Esophagus muscularis mucosa (tissue), 4 donors: ENCODE results near the gene BCL2L14. TPM values are rescaled to one million over a fixed set of nuclear protein-coding genes. Genes with fewer than 3 reads are reported as not detected.

Experiments used
- DNase-seq: peaks from one replicate; pipeline ENCODE4 v3.0.0-alpha.2; 2017; ENCODE audit errors: extremely low spot score
- H3K27ac ChIP-seq, 4 donors: fragments of 200-600 bp; sonication (generic); replicated peaks in 1 of 4; 1 replicate in 3 of 4; 2 replicates in 1 of 4; pipeline ENCODE4 v1.5.1; 2016 to 2019; ENCODE audit warnings: mild to moderate bottlenecking in 1 of 4
- H3K27me3 ChIP-seq, 4 donors: fragments of 200-600 bp; sonication (generic); one replicate each; pipeline versions ENCODE4 v1.5.1 to v1.6.0; 2016 to 2019
- H3K36me3 ChIP-seq, 4 donors: fragments of 200-600 bp; sonication (generic); one replicate each; pipeline ENCODE4 v1.5.1; 2016 to 2019
- H3K4me1 ChIP-seq, 4 donors: fragments of 200-600 bp; sonication (generic); one replicate each; pipeline ENCODE4 v1.5.1; 2016 to 2019
- H3K4me3 ChIP-seq, 4 donors: fragments of 200-600 bp; sonication (generic); 1 replicate in 2 of 4; 2 replicates in 2 of 4; pipeline ENCODE4 v1.5.1; 2016 to 2019; ENCODE audit warnings: mild to moderate bottlenecking in 4 of 4, moderate library complexity in 1 of 4
- H3K9me3 ChIP-seq, 4 donors: fragments of 200-600 bp; sonication (generic); 1 replicate in 3 of 4; 2 replicates in 1 of 4; pipeline ENCODE4 v1.5.1; 2016 to 2019
- CTCF ChIP-seq, 3 experiments: fragments of 200-600 bp in 2 of 3; fragments of 450-650 bp in 1 of 3; sonication (generic) in 2 of 3; IDR thresholded peaks; one replicate each; pipeline ENCODE4 v1.5.1; 2017 to 2019; ENCODE audit warnings: antibody characterized with exemption in 3 of 3, mild to moderate bottlenecking in 2 of 3, moderate library complexity in 1 of 3
- EP300 ChIP-seq: sonication (generic); formaldehyde crosslinking; IDR thresholded peaks from one replicate; pipeline ENCODE4 v1.6.1; 2017; ENCODE audit warnings: antibody characterized with exemption
- POLR2A ChIP-seq: fragments of 450-650 bp; IDR thresholded peaks from one replicate; pipeline ENCODE4 v1.6.1; 2017; ENCODE audit warnings: antibody characterized with exemption, moderate library complexity, mild to moderate bottlenecking, low read depth
- POLR2AphosphoS5 ChIP-seq, 2 donors: sonication (generic); formaldehyde crosslinking; IDR thresholded peaks; one replicate each; pipeline ENCODE4 v1.6.1; 2017; ENCODE audit warnings: antibody characterized with exemption in 2 of 2
- WGBS: methylation state at CpG from one replicate; pipeline ENCODE4 v1.1.5; 2018; 5-methylcytosine and 5-hydroxymethylcytosine counted together
- intact Hi-C: fragments of 100-400 bp; cut with DNase I; formaldehyde crosslinking; loops from one replicate; pipeline ENCODE4 v1.15.1; 2023
- total RNA-seq, 4 donors: library from RNA; depleted of rRNA; stranded (reverse); fragments of >200 nt; gene quantifications; one replicate each; pipeline versions ENCODE4 v1.1.0 to v1.2.1, GENCODE V29; 2016

BCL2L14 gene
- total RNA-seq, 4 donors from 2014 or later: not detected

- no peak for TF ChIP-seq POLR2AphosphoS5 (IDR thresholded peaks at IDR 0.05)
- intact Hi-C loops: no loop called here
- no peaks in the 10 kb centered on the region for H3K9me3 ChIP-seq
- no peaks in the 10 kb centered on the region for H3K27me3 ChIP-seq
- 100% methylated on average over 2 of the region's 2 CpGs for WGBS
- no peak overlapping the region for H3K4me3 ChIP-seq
- peaks cover 0 to 6% (median 0%) of the 10 kb centered on the region in 4 donors for H3K4me1 ChIP-seq
- no peak for DNase-seq
- H3K36me3 ChIP-seq: no peaks in the 10 kb centered on the region
- no peak overlapping the region for H3K27ac ChIP-seq
Measured at GRCh38 chr12:12087693-12088034, 16.9 kb downstream of the BCL2L14 start.

GRCh38 chr12:12088147-12088546, 17.4 kb downstream of the BCL2L14 start:
- H3K9me3 ChIP-seq: no peaks in the 10 kb centered on the region
- 92% methylated on average over 10 of the region's 10 CpGs for WGBS
- peaks cover 0 to 7% (median 0%) of the 10 kb centered on the region in 4 donors for H3K4me1 ChIP-seq
- no peaks in the 10 kb centered on the region for H3K36me3 ChIP-seq
- no peak overlapping the region for H3K4me3 ChIP-seq
- TF ChIP-seq POLR2AphosphoS5 (IDR thresholded peaks at IDR 0.05) (no peak), EP300 (no peak), POLR2A (no peak), CTCF (IDR thresholded peaks at IDR 0.05) (no peak)
- H3K27ac ChIP-seq: no peak overlapping the region
- intact Hi-C loops: no loop called here
- no peaks in the 10 kb centered on the region for H3K27me3 ChIP-seq
- no peak for DNase-seq

- WGBS: 95% methylated on average over 9 of the region's 9 CpGs
- no peak overlapping the region for H3K4me3 ChIP-seq
- intact Hi-C loops: no loop called here
Measured at GRCh38 chr12:12088761-12089160, 18.0 kb downstream of the BCL2L14 start.

GRCh38 chr12:12091071-12091470, 20.3 kb downstream of the BCL2L14 start:
- WGBS: 84% methylated on average over 2 of the region's 3 CpGs
- H3K4me3 ChIP-seq: no peak overlapping the region
- no peaks in the 10 kb centered on the region for H3K9me3 ChIP-seq
- no peaks in the 10 kb centered on the region for H3K36me3 ChIP-seq
- intact Hi-C loops: no loop called here
- no peak for DNase-seq
- no peak for TF ChIP-seq POLR2AphosphoS5 (IDR thresholded peaks at IDR 0.05)
- TF ChIP-seq CTCF (IDR thresholded peaks at IDR 0.05): no peak
- no peak for TF ChIP-seq EP300
- TF ChIP-seq POLR2A: no peak
- no peak overlapping the region for H3K27ac ChIP-seq
- H3K4me1 ChIP-seq: peaks cover 0 to 7% (median 0%) of the 10 kb centered on the region in 4 donors
- H3K27me3 ChIP-seq: no peaks in the 10 kb centered on the region

More at GRCh38 chr12:12088761-12089160, 18.0 kb downstream of the BCL2L14 start:
- Histone ChIP-seq H3K4me1 (peaks cover 0 to 7% (median 0%) of the 10 kb centered on the region in 4 donors), H3K27ac (no peak overlapping the region), H3K36me3 (no peaks in the 10 kb centered on the region), H3K27me3 (no peaks in the 10 kb centered on the region), H3K9me3 (no peaks in the 10 kb centered on the region)
- no peak for DNase-seq
- TF ChIP-seq EP300: no peak
- TF ChIP-seq POLR2A: no peak
- no peak for TF ChIP-seq POLR2AphosphoS5 (IDR thresholded peaks at IDR 0.05)
- no peak for TF ChIP-seq CTCF (IDR thresholded peaks at IDR 0.05)

GRCh38 chr12:12091977-12092663, 21.4 kb downstream of the BCL2L14 start:
- intact Hi-C loops: no loop called here
- WGBS: 81% methylated on average over 11 of the region's 14 CpGs
- H3K27ac ChIP-seq: no peak overlapping the region
- H3K4me3 ChIP-seq: no peak overlapping the region
- no peak for TF ChIP-seq POLR2AphosphoS5 (IDR thresholded peaks at IDR 0.05)
- TF ChIP-seq POLR2A: no peak
- no peak for TF ChIP-seq CTCF (IDR thresholded peaks at IDR 0.05)
- no peak for TF ChIP-seq EP300
- H3K4me1 ChIP-seq: peaks cover 0 to 7% (median 0%) of the 10 kb centered on the region in 4 donors
- H3K9me3 ChIP-seq: no peaks in the 10 kb centered on the region
- H3K36me3 ChIP-seq: no peaks in the 10 kb centered on the region
- DNase-seq: no peak
- no peaks in the 10 kb centered on the region for H3K27me3 ChIP-seq
